ENCODE data around the gene BACH2.

BACH2 gene

GRCh38 chr6:90216072-90216977 is 80.3 kb downstream of the BACH2 start:
- H2AK5ac ChIP-seq (ENCODE audit: low read depth, low read length), result no peak overlapping the region
- no peaks in the 10 kb centered on the region for H3K79me1 ChIP-seq (ENCODE audit: low read depth, low read length)
- peak overlapping the region; percentile 4 for H2BK15ac ChIP-seq (ENCODE audit: low read length)
- H3K36me3 ChIP-seq (replicated peaks in 1 of 2; ENCODE audit: control insufficient read depth in 2 of 2, insufficient read depth in 2 of 2, low read length in 2 of 2), result no peaks in the 10 kb centered on the region
- no peak overlapping the region for H4K8ac ChIP-seq (ENCODE audit: low read depth, low read length)
- H3K27me3 ChIP-seq (ENCODE audit: control insufficient read depth in 3 of 3, insufficient read depth in 3 of 3, low read depth in 1 of 3, low read length in 3 of 3), result no peaks in the 10 kb centered on the region
- no peak overlapping the region for H3K4ac ChIP-seq (ENCODE audit: low read length)
- peak overlapping the region; percentile 18 for H3K27ac ChIP-seq (replicated peaks; ENCODE audit: low read length)
- H4K91ac ChIP-seq (ENCODE audit: low read depth, low read length, poor library complexity), result no peak overlapping the region
- no peak overlapping the region for H2BK120ac ChIP-seq (ENCODE audit: low read depth, low read length)
- peak overlapping the region; percentile 32 for H2AFZ ChIP-seq (ENCODE audit: low read length)
- no peak overlapping the region for H3K14ac ChIP-seq (ENCODE audit: low read length)
- peak; percentile 37 for DNase-seq (ENCODE audit: low spot score)
- no peak overlapping the region for H2BK5ac ChIP-seq (ENCODE audit: low read length)
- peak overlapping the region; percentile 46 for H3K18ac ChIP-seq (ENCODE audit: low read length)
- no peaks in the 10 kb centered on the region for H3K9me3 ChIP-seq (replicated peaks in 1 of 2; ENCODE audit: control insufficient read depth in 2 of 2, insufficient read depth in 1 of 2, low read depth in 1 of 2, low read length in 2 of 2)
- H3K4me1 ChIP-seq (ENCODE audit: control insufficient read depth in 2 of 2, insufficient read depth in 1 of 2, low read depth in 1 of 2, low read length in 2 of 2), result peaks cover 30 to 38% of the 10 kb centered on the region in 2 donors
- H3K23ac ChIP-seq (ENCODE audit: low read depth, low read length, poor library complexity), result no peak overlapping the region
- H3K4me3 ChIP-seq (ENCODE audit: low read length in 2 of 2), result peak overlapping the region in 1 of 2 donors; percentile 0
- H2BK12ac ChIP-seq (ENCODE audit: low read length), result no peak overlapping the region
- WGBS, 2 donors (ENCODE audit: extremely low coverage in 2 of 2, insufficient read length in 2 of 2, insufficient replicate concordance in 1 of 2), result no CpG with 5 or more reads among the region's 14 CpGs
- no peak overlapping the region for H3K9ac ChIP-seq (ENCODE audit: low read depth, low read length, poor library complexity)
- no peak overlapping the region for H3K4me2 ChIP-seq (ENCODE audit: insufficient read depth, low read length, poor library complexity, severe bottlenecking)

GRCh38 chr6:90214966-90215365 is 81.7 kb downstream of the BACH2 start:
- Histone ChIP-seq H3K18ac (ENCODE audit: low read length) (no peak overlapping the region), H3K36me3 (replicated peaks in 1 of 2; ENCODE audit: control insufficient read depth in 2 of 2, insufficient read depth in 2 of 2, low read length in 2 of 2) (no peaks in the 10 kb centered on the region), H2BK5ac (ENCODE audit: low read length) (no peak overlapping the region), H3K79me1 (ENCODE audit: low read depth, low read length) (no peaks in the 10 kb centered on the region), H2BK15ac (ENCODE audit: low read length) (peak overlapping the region; percentile 14), H3K4me3 (ENCODE audit: low read length in 2 of 2) (no peak overlapping the region), H3K9me3 (replicated peaks in 1 of 2; ENCODE audit: control insufficient read depth in 2 of 2, insufficient read depth in 1 of 2, low read depth in 1 of 2, low read length in 2 of 2) (no peaks in the 10 kb centered on the region), H3K27ac (replicated peaks; ENCODE audit: low read length) (no peak overlapping the region), H2BK120ac (ENCODE audit: low read depth, low read length) (no peak overlapping the region), H3K4me1 (ENCODE audit: control insufficient read depth in 2 of 2, insufficient read depth in 1 of 2, low read depth in 1 of 2, low read length in 2 of 2) (peaks cover 31 to 32% of the 10 kb centered on the region in 2 donors), H3K23ac (ENCODE audit: low read depth, low read length, poor library complexity) (no peak overlapping the region), H4K8ac (ENCODE audit: low read depth, low read length) (no peak overlapping the region), H2AK5ac (ENCODE audit: low read depth, low read length) (no peak overlapping the region), H2AFZ (ENCODE audit: low read length) (no peak overlapping the region), H3K4ac (ENCODE audit: low read length) (no peak overlapping the region), H3K4me2 (ENCODE audit: insufficient read depth, low read length, poor library complexity, severe bottlenecking) (no peak overlapping the region), H2BK12ac (ENCODE audit: low read length) (no peak overlapping the region), H3K27me3 (ENCODE audit: control insufficient read depth in 3 of 3, insufficient read depth in 3 of 3, low read depth in 1 of 3, low read length in 3 of 3) (no peaks in the 10 kb centered on the region), H4K91ac (ENCODE audit: low read depth, low read length, poor library complexity) (no peak overlapping the region), H3K9ac (ENCODE audit: low read depth, low read length, poor library complexity) (no peak overlapping the region), H3K14ac (ENCODE audit: low read length) (no peak overlapping the region)
- no CpG with 5 or more reads among the region's 1 CpG for WGBS, 2 donors (ENCODE audit: extremely low coverage in 2 of 2, insufficient read length in 2 of 2, insufficient replicate concordance in 1 of 2)
- DNase-seq (ENCODE audit: low spot score), result no peak

- no peak overlapping the region for H3K23ac ChIP-seq (ENCODE audit: low read depth, low read length, poor library complexity)
- H3K79me1 ChIP-seq (ENCODE audit: low read depth, low read length), result no peaks in the 10 kb centered on the region
- no peak overlapping the region for H3K4ac ChIP-seq (ENCODE audit: low read length)
- no peaks in the 10 kb centered on the region for H3K36me3 ChIP-seq (replicated peaks in 1 of 2; ENCODE audit: control insufficient read depth in 2 of 2, insufficient read depth in 2 of 2, low read length in 2 of 2)
- H2BK15ac ChIP-seq (ENCODE audit: low read length), result no peak overlapping the region
- H3K27ac ChIP-seq (replicated peaks; ENCODE audit: low read length), result no peak overlapping the region
- no peak overlapping the region for H2AFZ ChIP-seq (ENCODE audit: low read length)
- DNase-seq (ENCODE audit: low spot score), result no peak
- no CpG with 5 or more reads among the region's 2 CpGs for WGBS, 2 donors (ENCODE audit: extremely low coverage in 2 of 2, insufficient read length in 2 of 2, insufficient replicate concordance in 1 of 2)
- no peak overlapping the region for H2BK120ac ChIP-seq (ENCODE audit: low read depth, low read length)
- H3K9ac ChIP-seq (ENCODE audit: low read depth, low read length, poor library complexity), result no peak overlapping the region
- no peak overlapping the region for H3K18ac ChIP-seq (ENCODE audit: low read length)
- peaks cover 26 to 28% of the 10 kb centered on the region in 2 donors for H3K4me1 ChIP-seq (ENCODE audit: control insufficient read depth in 2 of 2, insufficient read depth in 1 of 2, low read depth in 1 of 2, low read length in 2 of 2)
- no peak overlapping the region for H3K4me3 ChIP-seq (ENCODE audit: low read length in 2 of 2)
- H3K27me3 ChIP-seq (ENCODE audit: control insufficient read depth in 3 of 3, insufficient read depth in 3 of 3, low read depth in 1 of 3, low read length in 3 of 3), result no peaks in the 10 kb centered on the region
- H2BK12ac ChIP-seq (ENCODE audit: low read length), result no peak overlapping the region
- H4K8ac ChIP-seq (ENCODE audit: low read depth, low read length), result no peak overlapping the region
- no peak overlapping the region for H2AK5ac ChIP-seq (ENCODE audit: low read depth, low read length)
- H2BK5ac ChIP-seq (ENCODE audit: low read length), result no peak overlapping the region
- H4K91ac ChIP-seq (ENCODE audit: low read depth, low read length, poor library complexity), result no peak overlapping the region
- no peak overlapping the region for H3K4me2 ChIP-seq (ENCODE audit: insufficient read depth, low read length, poor library complexity, severe bottlenecking)
- H3K9me3 ChIP-seq (replicated peaks in 1 of 2; ENCODE audit: control insufficient read depth in 2 of 2, insufficient read depth in 1 of 2, low read depth in 1 of 2, low read length in 2 of 2), result no peaks in the 10 kb centered on the region
- no peak overlapping the region for H3K14ac ChIP-seq (ENCODE audit: low read length)
Measured at GRCh38 chr6:90214461-90214860, 82.2 kb downstream of the BACH2 start.

GRCh38 chr6:90212274-90212673 is 84.4 kb downstream of the BACH2 start:
- Histone ChIP-seq H3K4me1 (ENCODE audit: control insufficient read depth in 2 of 2, insufficient read depth in 1 of 2, low read depth in 1 of 2, low read length in 2 of 2) (peaks cover 17 to 18% of the 10 kb centered on the region in 2 donors), H3K18ac (ENCODE audit: low read length) (no peak overlapping the region), H3K4me2 (ENCODE audit: insufficient read depth, low read length, poor library complexity, severe bottlenecking) (no peak overlapping the region), H2BK5ac (ENCODE audit: low read length) (no peak overlapping the region), H3K36me3 (replicated peaks in 1 of 2; ENCODE audit: control insufficient read depth in 2 of 2, insufficient read depth in 2 of 2, low read length in 2 of 2) (no peaks in the 10 kb centered on the region), H4K8ac (ENCODE audit: low read depth, low read length) (no peak overlapping the region), H2BK12ac (ENCODE audit: low read length) (no peak overlapping the region), H3K4me3 (ENCODE audit: low read length in 2 of 2) (no peak overlapping the region), H3K27me3 (ENCODE audit: control insufficient read depth in 3 of 3, insufficient read depth in 3 of 3, low read depth in 1 of 3, low read length in 3 of 3) (no peaks in the 10 kb centered on the region), H2BK15ac (ENCODE audit: low read length) (no peak overlapping the region), H3K79me1 (ENCODE audit: low read depth, low read length) (no peaks in the 10 kb centered on the region), H3K14ac (ENCODE audit: low read length) (no peak overlapping the region), H2BK120ac (ENCODE audit: low read depth, low read length) (no peak overlapping the region), H3K9me3 (replicated peaks in 1 of 2; ENCODE audit: control insufficient read depth in 2 of 2, insufficient read depth in 1 of 2, low read depth in 1 of 2, low read length in 2 of 2) (no peaks in the 10 kb centered on the region), H2AFZ (ENCODE audit: low read length) (no peak overlapping the region), H3K4ac (ENCODE audit: low read length) (no peak overlapping the region), H3K27ac (replicated peaks; ENCODE audit: low read length) (no peak overlapping the region), H2AK5ac (ENCODE audit: low read depth, low read length) (no peak overlapping the region), H3K23ac (ENCODE audit: low read depth, low read length, poor library complexity) (no peak overlapping the region), H3K9ac (ENCODE audit: low read depth, low read length, poor library complexity) (no peak overlapping the region), H4K91ac (ENCODE audit: low read depth, low read length, poor library complexity) (no peak overlapping the region)
- DNase-seq (ENCODE audit: low spot score), result no peak
- no CpG with 5 or more reads among the region's 3 CpGs for WGBS, 2 donors (ENCODE audit: extremely low coverage in 2 of 2, insufficient read length in 2 of 2, insufficient replicate concordance in 1 of 2)
